Measurements from ENCODE around the gene INCA1. TPM values are rescaled to one million over a fixed set of nuclear protein-coding genes. Genes with fewer than 3 reads are reported as not detected.

The INCA1 gene
- total RNA-seq, 1 experiment from 2014 or later = not detected

DNA sequence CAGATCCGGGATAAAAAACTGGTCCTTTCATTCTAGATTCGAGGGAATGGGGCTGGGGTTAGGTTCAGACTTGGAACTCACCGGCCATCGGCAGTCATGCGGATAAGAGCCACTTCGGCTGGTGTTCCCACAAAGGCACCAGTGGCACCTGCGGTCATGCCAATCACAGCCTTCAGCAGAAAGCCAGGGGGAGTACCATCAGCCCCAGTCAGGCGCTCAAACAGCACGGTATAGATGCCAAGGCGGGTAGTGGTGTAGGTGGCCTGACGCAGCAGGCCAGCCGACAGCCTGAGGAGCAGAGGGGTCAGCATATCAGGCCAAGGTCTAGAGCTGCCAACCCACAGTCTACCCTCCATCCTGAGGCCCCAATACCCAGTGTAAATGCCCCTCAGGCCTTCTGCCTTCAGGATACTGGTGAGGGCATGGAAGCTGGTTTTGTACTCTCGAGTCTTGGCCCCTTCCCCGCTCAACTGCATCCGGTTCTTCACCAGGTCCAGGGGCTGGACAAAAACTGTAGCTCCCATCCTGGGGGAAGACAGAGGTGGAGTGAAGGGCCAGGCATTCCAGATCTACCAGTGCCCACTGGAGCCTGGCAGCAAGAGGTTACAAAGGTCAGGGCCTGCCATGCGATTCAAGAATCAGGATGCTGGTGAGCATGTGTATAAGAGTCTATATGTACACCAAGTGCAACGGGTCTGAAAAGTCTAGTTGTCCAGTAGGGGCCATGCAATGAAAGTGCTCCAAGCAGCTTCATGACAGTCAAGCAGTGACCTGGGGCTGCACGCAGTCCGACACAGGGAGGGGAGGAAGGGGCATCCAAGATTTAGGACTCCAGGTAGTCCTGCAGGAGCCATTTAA, 58.4 kb downstream of the INCA1 start:
- DNase-seq (ENCODE audit: extremely low read depth, low read depth) = no peak

Small RNAs within 50 kb of the gene (small RNA-seq; reads per million reads assigned to genes)
- gene MIR6864 (0 to 0.06 reads per million in 2 experiments), gene MIR6865 (0 reads per million in 2 experiments)

Other genes starting within 250 kb of the INCA1 start
- not detected in 2 replicates for gene TM4SF5, start 225.6 kb downstream of the INCA1 start, total RNA-seq (2014; rRNA removed; shearing (Covaris generic))
- gene VMO1, start 211.2 kb downstream of the INCA1 start, total RNA-seq (2014; rRNA removed; shearing (Covaris generic)) = not detected in 2 replicates
- gene GLTPD2, start 208.6 kb downstream of the INCA1 start, total RNA-seq (2014; rRNA removed; shearing (Covaris generic)) = not detected in 2 replicates
- gene PSMB6, start 201.4 kb downstream of the INCA1 start, total RNA-seq (2014; rRNA removed; shearing (Covaris generic)) = 141 and 171 TPM in 2 replicates
- 9.7 and 14.8 TPM in 2 replicates for gene PLD2, start 190.4 kb downstream of the INCA1 start, total RNA-seq (2014; rRNA removed; shearing (Covaris generic))
- gene MINK1, start 164.2 kb downstream of the INCA1 start, total RNA-seq (2014; rRNA removed; shearing (Covaris generic)) = 19.4 and 19.8 TPM in 2 replicates
- 0.59 and 0.63 TPM in 2 replicates for gene C17orf107, start 98.0 kb downstream of the INCA1 start, total RNA-seq (2014; rRNA removed; shearing (Covaris generic))
- not detected in 2 replicates for gene CHRNE, start 94.4 kb downstream of the INCA1 start, total RNA-seq (2014; rRNA removed; shearing (Covaris generic))
- gene GP1BA, start 65.2 kb downstream of the INCA1 start, total RNA-seq (2014; rRNA removed; shearing (Covaris generic)) = not detected in 2 replicates
- 53.4 and 54.3 TPM in 2 replicates for gene SLC25A11, start 57.5 kb downstream of the INCA1 start, total RNA-seq (2014; rRNA removed; shearing (Covaris generic))
- 59.5 and 62.7 TPM in 2 replicates for gene RNF167, start 57.3 kb downstream of the INCA1 start, total RNA-seq (2014; rRNA removed; shearing (Covaris generic))
- 960 and 1,088 TPM in 2 replicates for gene PFN1, start 49.0 kb downstream of the INCA1 start, total RNA-seq (2014; rRNA removed; shearing (Covaris generic))
- 5.4 and 7.5 TPM in 2 replicates for gene ENO3, start 46.4 kb downstream of the INCA1 start, total RNA-seq (2014; rRNA removed; shearing (Covaris generic))
- 56.0 and 57.1 TPM in 2 replicates for gene SPAG7, start 29.7 kb downstream of the INCA1 start, total RNA-seq (2014; rRNA removed; shearing (Covaris generic))
- gene CAMTA2, start 9.8 kb downstream of the INCA1 start, total RNA-seq (2014; rRNA removed; shearing (Covaris generic)) = 54.5 and 59.9 TPM in 2 replicates
- 50.3 and 52.6 TPM in 2 replicates for gene KIF1C, start 428 bp upstream of the INCA1 start, total RNA-seq (2014; rRNA removed; shearing (Covaris generic))
- gene SLC52A1, start 37.9 kb upstream of the INCA1 start, total RNA-seq (2014; rRNA removed; shearing (Covaris generic)) = 0.12 and 0.35 TPM in 2 replicates
- gene ZFP3, start 80.9 kb upstream of the INCA1 start, total RNA-seq (2014; rRNA removed; shearing (Covaris generic)) = not detected in 2 replicates
- gene ZNF232, start 114.4 kb upstream of the INCA1 start, total RNA-seq (2014; rRNA removed; shearing (Covaris generic)) = 15.5 and 17.3 TPM in 2 replicates
- not detected in 2 replicates for gene USP6, start 118.5 kb upstream of the INCA1 start, total RNA-seq (2014; rRNA removed; shearing (Covaris generic))
- gene ZNF594, start 194.3 kb upstream of the INCA1 start, total RNA-seq (2014; rRNA removed; shearing (Covaris generic)) = 8.7 and 10.2 TPM in 2 replicates
- gene SCIMP, start 237.3 kb upstream of the INCA1 start, total RNA-seq (2014; rRNA removed; shearing (Covaris generic)) = not detected in 2 replicates